HG03139 (cell line): ENCODE results near the gene SOCS6.
"Not testable (repeated sequence)": the region's sequence is repeated elsewhere in the genome, so short reads cannot be mapped to it uniquely, and the experiment has no call there.

ENCODE experiments used
- ATAC-seq: cut with Tn5 transposase; IDR thresholded peaks from one replicate; pipeline ENCODE4 v1.9.1; 2021; ENCODE audit not compliant: unreplicated experiment

SOCS6 gene

DNA sequence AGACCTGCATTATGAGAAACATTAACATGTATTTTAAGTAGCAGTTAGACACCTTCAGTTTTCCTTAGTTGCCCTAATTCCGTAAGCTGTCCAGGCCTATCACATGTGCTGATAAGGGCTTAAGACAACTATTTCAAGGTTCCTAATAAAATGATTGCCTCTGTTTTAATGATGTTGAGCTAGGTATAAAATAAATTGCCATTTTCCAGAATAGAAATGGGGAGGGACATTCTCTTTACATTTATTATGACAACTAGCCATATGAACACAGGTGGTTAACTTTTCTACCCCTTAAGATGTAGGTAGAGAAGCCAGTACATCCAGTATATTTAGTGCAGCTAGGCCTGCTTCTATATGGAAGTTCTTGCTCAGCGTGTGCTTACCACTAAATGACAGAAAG, 65.9 kb downstream of the SOCS6 start:
- no peak for ATAC-seq

DNA sequence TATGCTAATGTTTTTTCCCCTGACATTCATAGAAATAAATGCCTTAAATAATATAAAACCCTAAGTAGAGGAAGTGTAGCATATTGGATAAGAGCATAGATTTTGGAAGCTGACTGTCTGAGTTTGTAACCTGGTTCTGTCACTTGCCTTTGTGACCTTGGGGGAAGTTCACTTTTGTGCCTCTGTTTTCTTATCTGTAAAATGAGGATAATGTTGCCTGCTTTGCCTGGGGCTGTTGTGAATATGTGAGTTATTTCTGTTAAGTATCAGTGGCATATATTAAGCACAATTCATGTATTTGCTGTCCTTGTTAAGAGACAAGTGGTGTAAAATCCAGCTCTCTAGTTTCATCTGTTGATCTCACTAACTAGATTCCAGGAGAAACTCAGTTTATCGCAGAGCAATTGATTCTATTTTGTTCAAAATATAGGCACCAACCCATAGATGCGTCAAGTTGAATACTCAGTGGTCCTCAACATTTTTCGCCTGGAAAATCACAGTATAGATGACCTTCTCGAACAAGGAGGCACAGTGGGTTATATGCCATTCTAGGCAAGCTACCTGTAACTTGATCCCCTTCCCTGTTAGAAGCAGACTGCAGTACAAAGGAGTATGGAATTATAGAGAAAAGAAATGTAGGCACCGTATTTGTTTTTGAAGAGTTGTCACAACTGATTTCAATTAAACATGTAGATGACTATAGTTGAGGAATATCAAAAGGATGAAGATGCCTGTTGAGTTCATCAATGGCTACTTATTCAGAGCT, 67.0 kb downstream of the SOCS6 start:
- ATAC-seq = no peak

DNA sequence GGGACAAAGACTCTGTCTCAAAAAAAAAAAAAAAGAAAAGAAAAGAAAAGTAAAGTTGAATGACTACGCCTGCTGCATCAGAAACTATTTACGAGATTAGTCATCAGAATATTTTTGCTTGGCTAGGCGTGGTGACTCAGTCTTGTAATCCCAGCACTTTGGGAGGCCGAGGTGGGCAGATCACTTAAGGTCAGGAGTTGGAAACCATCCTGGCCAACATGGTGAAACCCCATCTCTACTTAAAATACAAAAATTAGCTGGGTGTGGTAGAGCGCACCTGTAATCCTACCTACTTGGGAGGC, 69.2 kb downstream of the SOCS6 start:
- not testable (repeated sequence) for ATAC-seq

DNA sequence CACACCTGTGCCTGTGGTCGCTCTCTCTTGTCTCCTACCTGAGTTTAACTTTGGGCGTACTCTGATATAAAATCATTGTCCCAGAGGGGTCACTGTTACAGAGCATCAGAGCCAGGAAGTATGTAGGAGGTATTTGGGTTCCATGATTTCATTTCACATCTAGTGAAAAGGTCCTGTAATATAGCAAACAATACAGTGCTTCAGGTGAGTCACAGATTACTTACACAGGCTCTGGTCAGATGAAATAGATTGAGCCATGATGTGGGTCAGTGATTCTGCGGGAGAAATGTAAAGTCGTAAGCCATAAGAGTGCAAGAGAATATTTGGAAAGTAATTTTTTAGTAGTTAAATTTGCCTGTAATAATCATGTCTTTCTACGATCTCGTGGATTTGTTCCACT, 70.2 kb downstream of the SOCS6 start:
- ATAC-seq = no peak

DNA sequence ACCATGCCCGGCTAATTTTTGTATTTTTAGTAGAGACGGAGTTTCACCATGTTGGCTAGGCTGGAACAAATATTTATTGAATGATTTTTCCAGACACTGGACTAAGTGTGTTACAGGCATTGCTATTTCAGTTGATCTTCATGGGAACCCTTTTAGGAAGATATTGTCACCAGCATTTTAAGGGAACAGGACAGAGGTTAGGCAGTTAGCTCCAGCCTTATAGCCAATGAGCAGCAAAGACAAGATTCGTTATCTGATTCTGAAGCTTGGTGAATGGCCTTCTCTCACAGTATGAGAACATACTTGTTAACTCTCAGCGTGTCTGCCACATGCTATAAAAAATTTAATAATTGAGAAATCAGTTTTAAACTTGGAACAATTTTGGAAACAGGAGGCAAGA, 73.4 kb downstream of the SOCS6 start:
- ATAC-seq = no peak

DNA sequence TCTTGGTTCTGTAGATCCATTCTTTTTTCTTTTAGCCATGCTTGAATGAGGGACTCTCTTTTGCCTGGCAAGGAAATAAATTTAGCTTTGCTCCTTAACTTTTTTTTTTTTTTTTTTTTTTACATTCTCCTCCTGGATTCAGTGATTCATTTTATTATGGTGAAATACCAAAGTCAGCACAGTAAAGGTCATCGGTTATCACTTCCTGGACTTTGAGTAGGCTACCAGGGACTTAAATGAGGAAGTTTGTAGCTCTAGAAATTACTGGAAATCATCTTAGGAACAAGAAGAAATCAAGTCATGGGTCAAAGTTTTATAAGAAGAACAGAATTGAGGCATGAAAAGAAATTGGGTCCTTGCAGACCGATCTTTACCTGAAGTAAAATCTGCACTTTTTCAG, 75.0 kb downstream of the SOCS6 start:
- no peak for ATAC-seq

DNA sequence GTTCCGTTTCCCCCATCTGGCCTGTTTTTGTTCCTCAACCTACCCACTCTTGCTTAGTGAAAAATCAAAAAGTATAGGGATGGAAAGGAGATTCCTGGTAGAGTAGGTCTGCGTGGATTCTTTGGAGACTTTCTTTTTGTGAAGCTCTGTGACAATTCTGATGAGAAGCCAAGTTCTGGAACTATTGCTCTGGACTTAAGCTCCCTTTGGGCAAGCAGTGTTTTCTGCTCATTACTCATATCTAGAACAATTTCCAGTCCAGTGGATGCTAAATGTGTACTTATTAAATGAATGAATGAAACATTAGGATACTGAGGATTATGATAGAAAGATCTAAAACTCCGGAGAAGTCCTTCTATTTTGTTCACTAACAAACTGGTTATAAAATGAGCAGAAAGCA, 76.5 kb downstream of the SOCS6 start:
- ATAC-seq = no peak

DNA sequence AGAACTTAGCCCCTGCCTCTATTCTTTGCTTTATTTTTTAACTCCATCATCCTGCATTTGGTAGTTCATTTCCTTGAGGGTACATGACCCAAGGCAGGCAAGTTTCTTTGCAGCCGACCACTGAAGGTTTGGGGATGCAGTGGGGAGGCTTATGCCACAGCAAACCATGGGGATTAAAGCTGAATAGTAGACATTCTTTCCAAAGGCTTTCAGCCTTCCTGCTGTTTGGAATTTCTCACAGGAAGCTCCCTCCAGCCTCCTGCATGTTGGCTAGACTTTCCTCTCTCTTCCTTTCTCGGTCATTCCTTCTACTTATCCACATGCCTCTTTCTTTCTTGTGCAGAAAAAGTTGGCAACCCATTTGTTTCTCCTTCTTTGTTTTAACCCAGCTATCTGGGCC, 77.3 kb downstream of the SOCS6 start:
- ATAC-seq = no peak

DNA sequence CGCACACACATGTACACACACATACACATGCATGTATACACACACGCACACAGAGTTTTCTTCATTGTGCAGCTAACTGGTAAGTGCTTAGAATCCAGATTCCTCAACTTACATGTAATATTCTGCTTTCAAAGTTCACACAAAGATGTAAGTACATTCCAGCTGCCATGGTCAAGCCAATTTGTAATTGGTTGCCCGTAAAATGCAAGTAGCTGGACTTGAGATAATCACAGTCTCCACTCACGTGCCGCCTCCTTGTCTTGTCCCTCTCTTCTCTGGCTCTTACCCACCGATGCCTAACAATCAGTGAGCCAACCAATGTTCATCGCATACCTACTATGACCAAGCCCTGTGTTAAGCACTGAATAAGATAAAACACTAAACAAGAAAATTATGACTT, 77.8 kb downstream of the SOCS6 start:
- ATAC-seq = no peak

DNA sequence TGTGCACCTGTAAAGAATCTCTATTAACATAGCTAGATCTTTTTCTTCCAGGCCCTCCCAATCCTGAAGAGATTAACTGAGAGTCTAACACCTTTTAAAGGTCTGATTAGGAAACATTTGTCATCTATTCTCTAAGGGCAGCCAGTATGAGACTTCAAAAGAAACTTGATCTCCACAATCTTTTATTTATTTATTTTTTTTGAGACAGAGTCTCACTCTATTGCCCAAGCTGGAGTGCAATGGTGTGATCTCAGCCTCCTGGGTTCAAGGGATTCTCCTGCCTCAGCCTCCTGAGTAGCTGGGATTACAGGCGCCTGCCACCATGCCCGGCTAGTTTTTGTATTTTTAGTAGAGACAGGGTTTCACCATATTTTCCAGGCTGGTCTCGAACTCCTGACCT, 78.5 kb downstream of the SOCS6 start:
- ATAC-seq = not testable (repeated sequence)

DNA sequence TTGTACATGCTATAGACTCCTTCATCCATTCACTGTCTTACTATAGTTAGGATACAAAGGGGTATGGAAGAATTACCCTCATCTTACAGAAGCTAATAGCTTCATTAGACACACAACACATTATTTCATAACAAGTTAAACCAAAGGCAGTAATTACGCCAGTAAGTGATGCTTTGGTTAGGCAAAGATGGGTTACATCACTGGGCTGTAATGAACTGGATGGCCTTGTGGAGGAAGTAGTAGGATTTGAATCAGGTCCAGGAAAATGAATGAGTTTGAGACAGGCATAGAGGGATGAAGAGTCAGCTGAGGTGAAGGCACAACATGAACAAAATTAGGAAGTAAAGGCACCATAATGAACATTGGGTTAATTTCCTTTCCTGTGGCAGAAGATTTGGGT, 80.1 kb downstream of the SOCS6 start:
- ATAC-seq = no peak

DNA sequence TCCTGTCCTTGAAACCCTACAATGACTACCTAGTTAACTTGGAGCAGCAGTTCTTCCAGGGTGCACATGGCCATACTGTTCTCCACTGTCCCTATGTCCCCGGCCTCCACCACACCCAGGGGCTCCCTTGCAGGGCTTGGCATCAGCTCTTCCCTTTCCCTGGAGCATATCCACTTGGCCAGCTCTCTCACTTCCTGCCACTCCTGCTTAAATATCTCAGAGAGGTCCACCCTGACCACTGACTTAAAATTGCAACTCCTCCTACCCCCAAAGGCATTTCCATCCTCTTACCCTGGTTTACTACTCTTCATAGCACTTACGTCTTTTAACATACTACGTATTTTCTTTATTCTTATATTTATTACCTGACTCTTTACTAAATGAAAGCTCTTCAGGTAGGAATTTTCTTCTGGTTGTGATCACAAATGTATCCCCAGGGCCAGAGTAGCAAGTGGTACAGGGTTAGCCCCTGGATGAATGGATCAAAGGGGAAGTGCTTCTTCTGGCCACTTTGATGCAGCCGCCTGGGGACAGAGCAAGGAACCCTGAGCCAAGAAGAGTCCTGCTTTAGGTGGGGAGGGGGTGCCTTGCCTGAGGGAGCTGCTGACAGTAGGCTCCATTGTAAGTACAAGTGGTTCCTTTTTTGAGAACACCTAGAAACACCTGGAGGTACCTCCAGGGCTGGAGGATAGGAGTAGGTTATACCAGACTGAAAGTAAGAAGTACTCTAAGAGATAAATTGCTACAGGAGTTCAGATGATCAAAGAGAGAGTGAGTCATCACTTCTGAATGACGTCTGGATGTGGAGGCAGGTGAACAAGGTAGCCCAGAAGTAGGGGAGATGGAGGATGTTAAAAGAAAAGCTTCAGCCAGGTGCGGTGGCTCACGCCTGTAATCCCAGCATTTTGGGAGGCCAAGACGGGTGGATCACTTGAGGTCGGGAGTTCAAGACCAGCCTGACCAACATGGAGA, 82.2 kb downstream of the SOCS6 start:
- ATAC-seq = no peak

DNA sequence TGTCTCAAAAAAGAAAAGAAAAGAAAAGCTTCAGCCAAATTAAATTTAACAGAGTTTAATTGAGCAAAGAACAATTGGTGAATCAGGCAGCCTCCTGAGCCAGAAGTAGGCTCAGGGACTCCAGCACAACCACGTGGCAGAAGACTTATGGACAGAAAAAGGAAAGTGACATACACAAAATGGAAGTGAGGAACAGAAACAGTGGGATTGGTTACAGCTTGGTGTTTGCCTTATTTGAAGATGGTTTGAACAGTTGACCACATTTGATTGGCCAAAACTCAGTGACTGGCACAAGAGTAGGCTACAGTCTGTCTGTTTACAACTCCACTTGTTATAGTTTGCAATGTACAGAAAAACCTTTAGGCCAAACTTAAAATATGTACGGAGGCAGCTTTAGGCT, 83.1 kb downstream of the SOCS6 start:
- no peak for ATAC-seq

DNA sequence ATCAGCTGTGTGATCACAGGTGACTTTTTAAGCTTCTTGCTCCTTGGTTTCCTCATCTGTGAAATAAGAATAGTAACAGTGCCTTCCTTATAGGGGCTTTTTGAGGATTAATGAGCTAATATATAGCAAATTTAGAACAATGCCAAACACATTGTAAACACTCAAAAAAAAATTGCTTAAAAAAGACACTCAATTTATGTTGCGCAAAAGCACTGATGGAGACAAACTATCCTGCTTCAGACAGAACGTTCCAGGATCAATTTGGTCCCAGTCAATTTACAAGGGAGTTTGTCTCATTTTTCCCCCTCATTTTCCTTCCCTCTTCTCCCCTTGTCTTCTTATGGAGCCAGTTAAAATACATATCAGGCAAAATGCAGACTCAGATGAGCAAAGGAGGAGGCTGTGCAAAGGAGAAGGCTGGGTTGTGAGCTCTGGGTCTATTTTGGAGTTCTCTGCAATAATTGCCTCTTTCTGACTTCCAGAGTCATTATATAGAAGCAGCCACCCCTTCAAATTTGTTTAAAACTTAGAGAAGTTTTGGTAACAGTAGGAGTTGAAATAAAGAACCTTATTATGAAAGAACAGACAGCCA, 83.7 kb downstream of the SOCS6 start:
- no peak for ATAC-seq

DNA sequence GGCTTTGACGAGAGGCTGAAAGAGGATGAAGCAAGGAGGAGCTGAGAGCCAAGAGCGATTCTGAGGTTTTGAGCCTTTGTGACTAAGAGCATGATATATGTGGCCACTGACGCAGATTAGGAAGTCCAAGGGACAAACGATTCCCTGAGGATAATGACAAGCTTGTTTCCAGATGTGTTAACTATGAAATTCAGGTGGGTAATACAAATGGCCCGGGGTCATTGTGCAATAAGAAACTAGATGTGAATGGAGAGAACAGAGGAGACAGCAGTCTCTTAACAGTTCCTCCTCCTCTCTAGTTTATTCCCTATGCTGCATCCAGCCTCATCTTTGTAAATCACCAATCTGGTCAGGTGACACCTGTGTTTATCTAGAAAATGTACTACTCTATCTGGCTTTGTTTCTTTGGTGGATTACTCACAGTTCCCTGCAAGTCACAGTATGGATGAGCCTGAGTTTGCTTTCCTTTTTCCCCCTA, 84.2 kb downstream of the SOCS6 start:
- ATAC-seq = no peak

DNA sequence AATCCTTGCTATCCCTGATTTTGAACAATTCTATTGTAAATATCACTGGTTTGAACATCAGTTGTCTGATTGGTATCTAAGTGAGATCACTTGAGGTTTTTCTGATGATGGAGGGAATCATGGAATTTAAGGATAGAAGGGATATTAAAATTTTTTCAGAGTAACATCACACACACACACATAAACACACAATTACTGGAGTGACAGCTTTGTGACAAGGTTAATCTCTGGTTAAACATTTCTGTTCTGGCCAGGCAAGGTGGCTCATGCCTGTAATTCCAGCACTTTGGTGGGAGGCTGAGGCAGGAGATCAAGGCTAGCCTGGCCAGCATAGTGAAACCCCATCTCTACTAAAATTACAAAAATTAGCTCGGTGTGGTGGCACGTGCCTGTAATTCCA, 85.3 kb downstream of the SOCS6 start:
- ATAC-seq = no peak

DNA sequence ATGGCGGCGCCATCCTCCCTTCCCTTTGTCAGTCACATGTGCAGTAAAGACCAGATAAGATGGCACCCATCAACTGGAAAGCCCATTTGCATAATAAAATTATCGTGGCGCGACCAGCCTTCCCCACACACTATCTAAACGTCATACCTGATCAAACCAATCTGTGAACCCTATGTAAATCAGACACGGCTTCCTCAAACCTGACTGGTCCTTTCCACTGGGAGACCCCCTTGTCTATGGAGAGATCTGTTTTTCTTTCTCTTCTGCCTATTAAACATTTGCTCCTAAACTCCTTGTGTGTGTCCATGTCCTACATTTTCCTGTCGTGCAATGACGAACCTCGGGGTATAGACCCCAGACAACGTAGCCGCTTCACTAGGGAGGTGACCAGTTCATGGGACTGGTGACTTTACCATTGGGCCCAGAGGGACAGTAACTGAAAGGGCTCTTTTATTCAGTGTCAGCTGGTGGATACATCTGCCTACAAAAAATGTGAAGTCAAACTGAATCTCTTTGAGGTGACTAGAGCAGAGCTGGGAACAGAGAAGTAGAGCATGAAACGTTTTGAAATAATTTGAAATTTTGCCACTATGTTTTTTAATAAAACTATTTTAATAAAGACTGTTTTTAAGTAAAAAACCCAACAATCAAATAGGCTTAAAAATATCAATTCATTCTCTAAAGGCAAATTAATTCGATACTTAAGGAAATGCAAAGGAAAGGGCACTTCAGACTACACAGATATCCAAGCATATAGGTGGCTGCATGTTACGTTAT, 87.5 kb downstream of the SOCS6 start:
- ATAC-seq = no peak

DNA sequence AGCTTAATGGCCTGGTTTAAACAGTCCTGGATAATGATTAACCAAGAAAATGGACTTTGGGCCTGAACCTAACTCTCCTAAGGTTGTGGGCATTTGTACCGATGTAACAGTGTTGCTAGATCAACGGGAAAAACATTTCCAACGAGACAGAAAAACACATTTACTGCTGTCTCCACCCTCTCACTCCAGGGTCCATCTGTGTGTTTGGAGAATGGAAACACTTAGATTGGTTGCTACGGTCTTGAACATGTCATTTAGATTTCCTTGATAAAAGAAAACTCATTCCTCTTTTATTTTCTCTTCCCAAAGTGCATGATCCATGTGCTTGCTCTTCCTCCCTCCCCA, 88.0 kb downstream of the SOCS6 start:
- ATAC-seq = no peak

DNA sequence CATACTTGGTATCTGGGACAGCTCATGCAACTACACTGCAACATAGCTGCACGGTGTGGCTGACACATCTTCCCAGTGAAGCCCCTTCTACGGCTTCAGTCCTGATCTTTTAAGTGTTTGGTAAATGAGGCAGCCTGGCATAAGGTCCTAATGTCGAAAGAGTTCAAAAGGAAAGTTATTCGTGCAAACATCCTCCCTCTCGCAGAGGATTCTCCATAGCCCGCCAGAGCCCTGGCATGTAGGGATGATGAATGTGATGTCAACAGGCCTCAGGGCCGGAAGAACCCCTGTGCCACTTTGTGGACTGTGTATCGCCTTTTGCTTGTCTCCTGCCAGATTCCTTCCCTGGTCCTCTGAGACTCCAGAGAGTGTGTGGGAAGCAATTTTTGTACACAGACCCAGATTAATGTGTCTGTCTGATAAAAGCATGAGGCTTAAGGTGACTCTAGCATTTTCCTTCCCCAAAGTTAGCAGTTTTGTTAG, 88.5 kb downstream of the SOCS6 start:
- no peak for ATAC-seq

DNA sequence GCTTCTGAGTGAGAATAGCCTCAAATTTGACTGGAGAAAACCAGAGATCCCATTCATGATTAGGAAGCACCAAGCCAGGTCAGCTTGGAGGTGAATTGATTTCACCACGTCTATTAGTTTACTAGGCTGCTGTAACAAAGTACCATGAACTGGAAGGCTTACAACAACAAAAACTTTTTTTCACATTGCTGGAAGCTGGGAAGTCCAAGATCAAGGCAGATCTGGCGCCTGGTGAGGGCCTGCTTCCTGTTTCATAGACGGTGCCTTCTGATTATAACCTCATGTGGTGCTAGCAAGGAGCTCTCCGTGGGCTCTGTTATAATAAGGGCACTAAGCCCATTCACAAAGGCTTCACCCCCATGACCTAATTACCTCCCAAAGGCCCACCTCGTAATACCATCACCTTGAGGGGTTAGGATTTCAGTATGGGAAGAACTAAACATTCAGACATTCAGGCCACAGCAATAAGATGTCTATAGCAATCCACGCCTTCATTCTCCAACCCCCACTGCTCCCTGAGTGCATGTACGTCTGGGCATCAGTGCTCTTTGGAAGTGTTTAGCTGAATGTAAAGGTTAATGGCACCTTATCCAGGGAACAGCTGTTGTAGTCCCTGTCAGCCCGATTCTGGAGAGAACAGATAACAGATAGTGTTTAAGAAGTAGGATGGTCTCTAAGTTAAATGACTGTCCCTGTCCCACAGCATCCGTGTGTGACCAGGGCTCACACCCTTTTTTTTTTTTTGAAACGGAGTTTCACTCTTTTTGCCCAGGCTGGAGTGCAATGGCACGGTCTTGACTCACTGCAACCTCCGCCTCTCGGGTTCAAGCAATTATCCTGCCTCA, 89.2 kb downstream of the SOCS6 start:
- ATAC-seq = no peak
